ENCODE data around the gene CNOT10. TPM values are rescaled to one million over a fixed set of nuclear protein-coding genes. Genes with fewer than 3 reads are reported as not detected.

The CNOT10 gene
- total and polyA plus RNA-seq, 4 donors = 10.0 to 38.3 (median 29.0) TPM

DNA sequence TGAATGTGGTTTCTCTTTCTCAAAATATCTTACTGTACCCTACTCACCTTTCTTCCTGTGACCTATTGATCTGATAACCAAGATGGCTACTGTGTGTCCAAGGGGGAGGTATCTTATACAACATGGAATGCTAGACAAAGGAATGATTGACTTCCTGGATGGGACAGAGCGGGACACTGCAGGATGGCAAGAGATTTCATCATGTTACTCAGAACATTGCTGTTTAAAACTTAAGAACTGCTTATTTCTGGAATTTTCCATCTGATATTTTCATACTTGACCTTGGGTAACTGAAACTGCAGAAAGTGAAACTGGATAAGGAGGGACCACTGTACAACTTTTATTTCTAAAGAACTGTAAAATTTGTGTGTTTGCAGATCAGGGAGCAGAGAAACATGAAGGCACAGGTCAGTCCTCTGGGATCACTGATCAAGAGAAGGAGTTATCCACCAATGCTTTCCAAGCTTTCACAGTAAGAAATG, 18.5 kb downstream of the CNOT10 start:
- intact Hi-C loops (cut with DNase I) = no loop called here
- Histone ChIP-seq H3K27ac (ENCODE audit: low read depth in 1 of 2, low read length in 2 of 2) (no peak overlapping the region), H3K9me3 (ENCODE audit: control insufficient read depth, low read length) (no peaks in the 10 kb centered on the region), H3K36me3 (ENCODE audit: control insufficient read depth in 1 of 2, insufficient read depth in 2 of 2, low read length in 1 of 2) (no peaks in the 10 kb centered on the region), H3K27me3 (ENCODE audit: control insufficient read depth in 1 of 2, insufficient read depth in 2 of 2, low read length in 1 of 2) (no peaks in the 10 kb centered on the region), H3K4me1 (ENCODE audit: control insufficient read depth in 1 of 2, insufficient read depth in 2 of 2, low read length in 2 of 2) (no peaks in the 10 kb centered on the region), H3K4me3 (ENCODE audit: low read length in 2 of 2) (no peak overlapping the region)
- ATAC-seq (ENCODE audit: low FRiP score) (no peak), DNase-seq (no peak)
- WGBS, 2 donors = 93 to 95% methylated on average over 1 of the region's 1 CpG

DNA sequence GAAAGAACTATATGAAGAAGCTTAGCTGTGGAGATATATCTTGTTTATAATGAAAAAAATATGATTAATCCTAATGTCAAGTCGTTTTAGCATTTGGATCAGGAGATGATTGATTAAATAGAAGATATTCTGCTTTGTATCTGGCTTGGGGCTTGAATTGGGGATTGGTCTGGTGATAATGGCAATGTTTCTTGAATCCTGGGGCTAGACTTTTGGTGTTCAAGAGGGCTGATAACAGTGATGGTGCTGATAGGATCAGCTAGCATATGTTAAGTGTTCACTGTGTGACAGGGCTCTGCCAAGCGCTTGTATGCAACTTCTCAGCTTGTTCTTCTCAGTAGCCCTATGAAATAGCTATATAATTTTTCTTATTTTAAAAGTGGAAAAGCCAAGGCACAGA, 20.2 kb downstream of the CNOT10 start:
- DNase-seq = no peak
- no peaks in the 10 kb centered on the region for H3K4me1 ChIP-seq (ENCODE audit: control insufficient read depth in 1 of 2, insufficient read depth in 2 of 2, low read length in 2 of 2)
- intact Hi-C loops (cut with DNase I) = no loop called here
- no peak for ATAC-seq (ENCODE audit: low FRiP score)
- WGBS, 2 donors = 78 to 87% methylated on average over 2 of the region's 2 CpGs
- no peak overlapping the region for H3K27ac ChIP-seq (ENCODE audit: low read depth in 1 of 2, low read length in 2 of 2)
- no peaks in the 10 kb centered on the region for H3K27me3 ChIP-seq (ENCODE audit: control insufficient read depth in 1 of 2, insufficient read depth in 2 of 2, low read length in 1 of 2)
- H3K9me3 ChIP-seq (ENCODE audit: control insufficient read depth, low read length) = no peaks in the 10 kb centered on the region
- H3K4me3 ChIP-seq (ENCODE audit: low read length in 2 of 2) = no peak overlapping the region
- H3K36me3 ChIP-seq (ENCODE audit: control insufficient read depth in 1 of 2, insufficient read depth in 2 of 2, low read length in 1 of 2) = no peaks in the 10 kb centered on the region

DNA sequence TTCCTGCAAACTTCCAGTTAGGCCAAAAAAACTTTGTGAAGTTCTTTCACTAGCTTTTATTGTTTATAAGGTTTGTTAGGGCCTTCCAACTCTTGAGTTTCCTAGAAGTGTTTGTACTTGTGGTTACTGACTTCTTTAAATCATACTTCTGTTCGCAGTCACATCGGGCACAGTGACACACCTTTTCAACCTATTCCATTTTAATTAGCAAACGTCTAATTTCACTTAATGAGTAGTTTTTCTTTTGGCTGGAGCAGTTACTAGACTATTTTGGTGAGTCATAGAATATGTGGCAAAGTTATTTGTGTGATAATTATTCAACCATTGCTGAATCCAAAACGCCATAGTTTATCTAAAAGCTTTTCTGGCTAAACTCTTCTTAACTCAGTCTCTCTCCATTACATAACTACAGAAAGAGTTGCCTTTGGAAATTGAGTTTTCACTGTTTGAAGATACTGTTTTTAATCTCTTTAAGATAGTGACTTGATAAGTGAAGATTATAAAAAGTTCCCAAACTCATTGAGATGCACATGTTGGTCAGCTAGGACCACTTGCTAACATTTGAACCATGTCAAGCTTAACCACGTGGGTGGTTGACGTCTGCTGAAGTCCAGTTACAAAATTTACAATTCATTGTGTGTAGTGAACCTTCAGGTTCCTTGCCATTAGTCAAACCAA, 21.5 kb downstream of the CNOT10 start:
- Histone ChIP-seq H3K4me1 (ENCODE audit: control insufficient read depth in 1 of 2, insufficient read depth in 2 of 2, low read length in 2 of 2) (peaks cover 0 to under 1% of the 10 kb centered on the region in 2 donors), H3K4me3 (ENCODE audit: low read length in 2 of 2) (no peak overlapping the region), H3K36me3 (ENCODE audit: control insufficient read depth in 1 of 2, insufficient read depth in 2 of 2, low read length in 1 of 2) (peaks cover 0 to under 1% of the 10 kb centered on the region in 2 donors), H3K27ac (ENCODE audit: low read depth in 1 of 2, low read length in 2 of 2) (no peak overlapping the region), H3K9me3 (ENCODE audit: control insufficient read depth, low read length) (no peaks in the 10 kb centered on the region), H3K27me3 (ENCODE audit: control insufficient read depth in 1 of 2, insufficient read depth in 2 of 2, low read length in 1 of 2) (no peaks in the 10 kb centered on the region)
- WGBS, 2 donors = 57 to 58% methylated on average over 6 of the region's 6 CpGs
- DNase-seq (no peak), ATAC-seq (ENCODE audit: low FRiP score) (no peak)
- intact Hi-C loops (cut with DNase I) = no loop called here

DNA sequence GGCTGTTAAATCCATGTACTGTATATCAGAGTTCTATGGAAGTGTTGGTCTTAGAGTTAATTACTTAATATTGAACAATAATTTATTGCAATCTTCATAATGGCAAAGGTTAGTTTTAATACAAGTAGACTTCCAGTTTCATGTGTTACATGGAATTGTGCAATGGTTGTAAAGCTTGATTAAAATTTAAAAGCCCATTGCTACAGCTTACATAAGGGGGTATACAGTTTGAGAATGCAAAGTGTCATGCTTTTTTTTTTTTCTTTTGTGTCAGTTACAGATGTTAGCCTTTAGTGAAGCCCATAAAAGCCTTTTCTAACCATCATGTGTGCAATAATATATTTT, 22.0 kb downstream of the CNOT10 start:
- H3K9me3 ChIP-seq (ENCODE audit: control insufficient read depth, low read length) = no peaks in the 10 kb centered on the region
- no peak overlapping the region for H3K27ac ChIP-seq (ENCODE audit: low read depth in 1 of 2, low read length in 2 of 2)
- intact Hi-C loops (cut with DNase I) = no loop called here
- peaks cover 0 to 3% of the 10 kb centered on the region in 2 donors for H3K36me3 ChIP-seq (ENCODE audit: control insufficient read depth in 1 of 2, insufficient read depth in 2 of 2, low read length in 1 of 2)
- H3K4me3 ChIP-seq (ENCODE audit: low read length in 2 of 2) = no peak overlapping the region
- peaks cover 0 to 2% of the 10 kb centered on the region in 2 donors for H3K4me1 ChIP-seq (ENCODE audit: control insufficient read depth in 1 of 2, insufficient read depth in 2 of 2, low read length in 2 of 2)
- H3K27me3 ChIP-seq (ENCODE audit: control insufficient read depth in 1 of 2, insufficient read depth in 2 of 2, low read length in 1 of 2) = no peaks in the 10 kb centered on the region
- no peak for DNase-seq
- ATAC-seq (ENCODE audit: low FRiP score) = no peak

DNA sequence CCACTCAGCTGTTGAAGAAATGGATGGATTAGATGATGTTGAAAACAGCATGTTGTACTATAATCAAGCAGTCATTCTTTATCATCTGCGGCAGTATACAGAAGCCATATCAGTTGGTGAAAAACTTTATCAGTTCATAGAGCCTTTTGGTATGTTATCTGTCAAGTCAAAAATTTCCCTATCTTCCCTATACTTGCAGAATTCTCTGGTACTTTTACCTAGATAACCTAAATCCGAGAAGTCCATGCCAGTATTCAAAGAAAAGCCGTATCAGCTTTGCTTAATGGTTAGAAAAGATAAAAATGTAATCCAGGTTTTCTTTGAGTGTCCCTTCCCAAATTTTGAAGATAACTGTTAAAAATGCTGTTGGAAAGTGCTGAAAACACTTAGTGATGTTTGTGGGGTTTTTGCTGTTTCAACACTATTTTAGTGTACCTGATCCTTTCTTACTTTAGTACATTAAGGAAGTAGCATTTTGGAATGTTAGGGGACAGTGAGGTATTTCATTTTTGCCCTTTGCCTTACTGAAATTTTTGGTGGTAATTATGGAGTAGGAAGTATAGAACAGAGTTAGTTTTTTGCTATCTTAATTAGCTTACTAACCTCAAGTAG, 23.8 kb downstream of the CNOT10 start:
- Histone ChIP-seq H3K27ac (ENCODE audit: low read depth in 1 of 2, low read length in 2 of 2) (no peak overlapping the region), H3K9me3 (ENCODE audit: control insufficient read depth, low read length) (no peaks in the 10 kb centered on the region), H3K4me3 (ENCODE audit: low read length in 2 of 2) (no peak overlapping the region), H3K36me3 (ENCODE audit: control insufficient read depth in 1 of 2, insufficient read depth in 2 of 2, low read length in 1 of 2) (peaks cover 2 to 3% of the 10 kb centered on the region in 2 donors), H3K4me1 (ENCODE audit: control insufficient read depth in 1 of 2, insufficient read depth in 2 of 2, low read length in 2 of 2) (peaks cover 0 to 2% of the 10 kb centered on the region in 2 donors), H3K27me3 (ENCODE audit: control insufficient read depth in 1 of 2, insufficient read depth in 2 of 2, low read length in 1 of 2) (no peaks in the 10 kb centered on the region)
- WGBS, 2 donors = 95 to 97% methylated on average over 3 of the region's 3 CpGs
- DNase-seq (no peak), ATAC-seq (ENCODE audit: low FRiP score) (no peak)
- intact Hi-C loops (cut with DNase I) = no loop called here

DNA sequence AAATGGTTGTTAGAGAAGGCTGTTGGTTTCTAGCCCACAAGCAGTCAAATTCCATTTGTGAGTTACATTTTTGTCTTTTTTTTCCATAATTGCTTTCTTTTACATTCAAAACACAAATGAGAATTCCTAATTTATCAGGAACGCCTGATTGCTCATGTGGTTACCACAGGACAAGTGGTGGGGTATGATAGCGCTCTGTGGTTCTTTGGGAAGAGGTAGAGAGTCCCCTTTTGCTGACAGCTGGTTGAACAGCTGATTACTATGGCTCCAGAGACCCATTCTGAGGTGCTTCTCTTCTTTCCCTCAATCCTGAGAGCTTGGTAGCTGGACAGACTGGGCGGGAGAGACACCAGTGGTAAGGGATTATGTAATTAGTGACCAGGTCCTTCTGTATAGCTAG, 24.4 kb downstream of the CNOT10 start:
- peaks cover 0 to 2% of the 10 kb centered on the region in 2 donors for H3K4me1 ChIP-seq (ENCODE audit: control insufficient read depth in 1 of 2, insufficient read depth in 2 of 2, low read length in 2 of 2)
- peaks cover 2 to 3% of the 10 kb centered on the region in 2 donors for H3K36me3 ChIP-seq (ENCODE audit: control insufficient read depth in 1 of 2, insufficient read depth in 2 of 2, low read length in 1 of 2)
- H3K27ac ChIP-seq (ENCODE audit: low read depth in 1 of 2, low read length in 2 of 2) = no peak overlapping the region
- WGBS, 2 donors = 96 to 98% methylated on average over 3 of the region's 3 CpGs
- no peaks in the 10 kb centered on the region for H3K27me3 ChIP-seq (ENCODE audit: control insufficient read depth in 1 of 2, insufficient read depth in 2 of 2, low read length in 1 of 2)
- H3K9me3 ChIP-seq (ENCODE audit: control insufficient read depth, low read length) = no peaks in the 10 kb centered on the region
- no peak for DNase-seq
- ATAC-seq (ENCODE audit: low FRiP score) = no peak
- no peak overlapping the region for H3K4me3 ChIP-seq (ENCODE audit: low read length in 2 of 2)
- intact Hi-C loops (cut with DNase I) = no loop called here

DNA sequence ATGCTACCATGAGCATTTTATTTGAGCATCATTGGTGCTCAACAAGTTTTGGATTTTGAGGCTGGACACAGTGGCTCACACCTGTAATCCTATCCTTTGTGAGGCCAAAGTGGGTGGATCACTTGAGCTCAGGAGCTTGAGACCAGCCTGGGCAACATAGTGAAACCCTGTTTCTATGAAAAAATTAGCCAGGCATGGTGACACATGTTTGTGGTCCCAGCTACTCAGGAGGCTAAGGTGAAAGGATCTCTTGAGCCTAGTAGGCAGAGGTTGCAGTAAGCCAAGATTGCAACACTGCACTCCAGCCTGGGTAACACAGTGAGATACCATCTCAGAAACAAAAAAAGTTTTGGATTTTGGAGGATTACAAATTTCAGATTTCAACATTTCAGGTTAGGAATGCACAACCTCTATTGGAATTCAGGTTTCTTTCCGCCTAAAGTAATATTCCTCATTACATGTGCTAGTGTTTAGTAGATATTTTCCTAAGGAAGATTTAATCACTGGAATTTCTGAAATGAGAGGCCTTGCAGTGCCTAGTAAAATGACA, 27.6 kb downstream of the CNOT10 start:
- ATAC-seq (ENCODE audit: low FRiP score) (no peak), DNase-seq (no peak)
- WGBS, 2 donors = 92 to 97% methylated on average over 1 of the region's 1 CpG
- Histone ChIP-seq H3K4me1 (ENCODE audit: control insufficient read depth in 1 of 2, insufficient read depth in 2 of 2, low read length in 2 of 2) (peaks cover 0 to 2% of the 10 kb centered on the region in 2 donors), H3K4me3 (ENCODE audit: low read length in 2 of 2) (no peak overlapping the region), H3K36me3 (ENCODE audit: control insufficient read depth in 1 of 2, insufficient read depth in 2 of 2, low read length in 1 of 2) (peaks cover 2 to 5% of the 10 kb centered on the region in 2 donors), H3K9me3 (ENCODE audit: control insufficient read depth, low read length) (no peaks in the 10 kb centered on the region), H3K27me3 (ENCODE audit: control insufficient read depth in 1 of 2, insufficient read depth in 2 of 2, low read length in 1 of 2) (no peaks in the 10 kb centered on the region), H3K27ac (ENCODE audit: low read depth in 1 of 2, low read length in 2 of 2) (no peak overlapping the region)
- intact Hi-C loops (cut with DNase I) = no loop called here

DNA sequence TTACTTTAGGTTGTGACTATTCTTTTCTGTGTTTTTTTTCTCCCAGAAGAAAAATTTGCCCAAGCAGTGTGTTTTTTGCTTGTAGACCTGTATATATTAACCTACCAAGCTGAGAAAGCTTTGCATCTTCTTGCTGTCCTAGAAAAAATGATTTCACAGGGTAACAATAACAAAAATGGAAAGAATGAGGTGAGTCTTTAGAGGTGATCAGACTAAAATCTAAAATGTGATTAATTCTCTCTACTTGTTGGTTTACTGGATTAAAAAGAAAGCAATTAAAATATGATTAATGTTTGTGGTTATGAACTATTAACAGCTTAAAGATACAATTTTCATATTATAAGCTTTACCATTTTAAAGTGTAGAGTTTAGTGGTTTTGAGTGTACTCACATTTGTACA, 28.2 kb downstream of the CNOT10 start:
- Histone ChIP-seq H3K9me3 (ENCODE audit: control insufficient read depth, low read length) (no peaks in the 10 kb centered on the region), H3K36me3 (ENCODE audit: control insufficient read depth in 1 of 2, insufficient read depth in 2 of 2, low read length in 1 of 2) (peaks cover 2 to 5% of the 10 kb centered on the region in 2 donors), H3K27me3 (ENCODE audit: control insufficient read depth in 1 of 2, insufficient read depth in 2 of 2, low read length in 1 of 2) (no peaks in the 10 kb centered on the region), H3K4me1 (ENCODE audit: control insufficient read depth in 1 of 2, insufficient read depth in 2 of 2, low read length in 2 of 2) (peaks cover 0 to 2% of the 10 kb centered on the region in 2 donors), H3K4me3 (ENCODE audit: low read length in 2 of 2) (no peak overlapping the region), H3K27ac (ENCODE audit: low read depth in 1 of 2, low read length in 2 of 2) (no peak overlapping the region)
- intact Hi-C loops (cut with DNase I) = no loop called here
- ATAC-seq (ENCODE audit: low FRiP score) (no peak), DNase-seq (no peak)

DNA sequence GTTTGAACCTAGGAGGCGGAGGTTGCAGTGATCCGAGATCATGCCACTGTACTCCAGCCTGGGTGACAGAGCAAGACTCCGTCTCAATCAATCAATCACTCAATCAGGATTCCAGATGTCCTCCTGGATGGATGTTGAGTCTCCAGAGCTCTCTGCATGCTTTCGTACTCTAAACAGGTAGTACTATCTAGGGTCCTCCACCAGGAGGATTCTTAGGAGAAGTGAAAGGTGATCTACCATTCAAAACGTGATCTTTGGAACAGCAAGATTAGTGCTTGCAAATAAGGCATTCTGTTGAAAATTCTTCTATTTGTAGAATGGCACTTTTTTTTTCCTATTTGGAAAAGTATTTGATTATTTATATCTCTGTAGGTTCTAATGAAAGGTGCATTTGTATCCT, 34.3 kb downstream of the CNOT10 start:
- Histone ChIP-seq H3K27me3 (ENCODE audit: control insufficient read depth in 1 of 2, insufficient read depth in 2 of 2, low read length in 1 of 2) (no peaks in the 10 kb centered on the region), H3K4me3 (ENCODE audit: low read length in 2 of 2) (no peak overlapping the region), H3K9me3 (ENCODE audit: control insufficient read depth, low read length) (no peaks in the 10 kb centered on the region), H3K36me3 (ENCODE audit: control insufficient read depth in 1 of 2, insufficient read depth in 2 of 2, low read length in 1 of 2) (peaks cover 0 to 3% of the 10 kb centered on the region in 2 donors), H3K27ac (ENCODE audit: low read depth in 1 of 2, low read length in 2 of 2) (no peak overlapping the region), H3K4me1 (ENCODE audit: control insufficient read depth in 1 of 2, insufficient read depth in 2 of 2, low read length in 2 of 2) (no peaks in the 10 kb centered on the region)
- 84 to 89% methylated on average over 5 of the region's 5 CpGs for WGBS, 2 donors
- DNase-seq (no peak), ATAC-seq (ENCODE audit: low FRiP score) (no peak)
- intact Hi-C loops (cut with DNase I) = no loop called here
